Measurements from ENCODE around the gene FILIP1. TPM values are rescaled to one million over a fixed set of nuclear protein-coding genes. Genes with fewer than 3 reads are reported as not detected.

FILIP1 gene
- total RNA-seq, 4 donors from 2014 or later: 36.0 to 57.6 (median 48.0) TPM

- ATAC-seq: no peak
- Histone ChIP-seq H3K27ac (no peak overlapping the region), H3K4me1 (peaks cover 3 to 33% (median 10%) of the 10 kb centered on the region in 3 donors), H3K27me3 (no peaks in the 10 kb centered on the region), H3K9me3 (no peaks in the 10 kb centered on the region), H3K4me3 (no peak overlapping the region), H3K36me3 (no peaks in the 10 kb centered on the region)
- no peak for TF ChIP-seq EP300 (IDR thresholded peaks at IDR 0.05)
- TF ChIP-seq CTCF (IDR thresholded peaks at IDR 0.05): no peak
- TF ChIP-seq POLR2A (IDR thresholded peaks at IDR 0.05): no peak
- no peak for TF ChIP-seq POLR2AphosphoS5 (IDR thresholded peaks at IDR 0.05)
Measured at GRCh38 chr6:75397171-75397570, 96.4 kb downstream of the FILIP1 start.

- Histone ChIP-seq H3K27ac (no peak overlapping the region), H3K4me3 (no peak overlapping the region), H3K36me3 (no peaks in the 10 kb centered on the region), H3K4me1 (peaks cover 3 to 26% (median 7%) of the 10 kb centered on the region in 3 donors), H3K9me3 (no peaks in the 10 kb centered on the region), H3K27me3 (no peaks in the 10 kb centered on the region)
- 93 to 97% methylated on average over 3 to 5 of the region's 6 CpGs for WGBS, 2 donors (ENCODE audit: low coverage in 1 of 2)
- no peak for ATAC-seq
- no peak for TF ChIP-seq CTCF (IDR thresholded peaks at IDR 0.05)
- no peak for TF ChIP-seq EP300 (IDR thresholded peaks at IDR 0.05)
- TF ChIP-seq POLR2AphosphoS5 (IDR thresholded peaks at IDR 0.05): no peak
- TF ChIP-seq POLR2A (IDR thresholded peaks at IDR 0.05): no peak
Measured at GRCh38 chr6:75396005-75396800, 97.4 kb downstream of the FILIP1 start.

GRCh38 chr6:75393806-75394205, 99.8 kb downstream of the FILIP1 start:
- TF ChIP-seq POLR2A (IDR thresholded peaks at IDR 0.05): no peak
- TF ChIP-seq EP300 (IDR thresholded peaks at IDR 0.05): no peak
- no peak for TF ChIP-seq CTCF (IDR thresholded peaks at IDR 0.05)
- no peak for TF ChIP-seq POLR2AphosphoS5 (IDR thresholded peaks at IDR 0.05)
- no peak overlapping the region for H3K4me3 ChIP-seq
- no peaks in the 10 kb centered on the region for H3K27me3 ChIP-seq
- H3K27ac ChIP-seq: no peak overlapping the region
- ATAC-seq: no peak
- no peaks in the 10 kb centered on the region for H3K36me3 ChIP-seq
- peaks cover 3 to 12% (median 9%) of the 10 kb centered on the region in 3 donors for H3K4me1 ChIP-seq
- no peaks in the 10 kb centered on the region for H3K9me3 ChIP-seq

- 56 to 92% methylated on average over 1 of the region's 1 CpG for WGBS, 2 donors (ENCODE audit: low coverage in 1 of 2)
- no peaks in the 10 kb centered on the region for H3K9me3 ChIP-seq
- TF ChIP-seq EP300 (IDR thresholded peaks at IDR 0.05) (no peak), POLR2A (IDR thresholded peaks at IDR 0.05) (no peak), CTCF (IDR thresholded peaks at IDR 0.05) (no peak), POLR2AphosphoS5 (IDR thresholded peaks at IDR 0.05) (no peak)
- no peak for ATAC-seq
- H3K4me3 ChIP-seq: no peak overlapping the region
- no peaks in the 10 kb centered on the region for H3K36me3 ChIP-seq
- no peaks in the 10 kb centered on the region for H3K27me3 ChIP-seq
- peaks cover 0 to 2% (median 0%) of the 10 kb centered on the region in 3 donors for H3K4me1 ChIP-seq
- H3K27ac ChIP-seq: no peak overlapping the region
Measured at GRCh38 chr6:75391276-75391675, 102.3 kb downstream of the FILIP1 start.
